HepG2 (cell line): ENCODE results near the gene B4GALT1. TPM values are rescaled to one million over a fixed set of nuclear protein-coding genes. Genes with fewer than 3 reads are reported as not detected.

Experiments
- CBX1 ChIP-seq: IDR thresholded peaks from one replicate; pipeline ENCODE4 v1.6.1; 2016; ENCODE audit warnings: antibody characterized with exemption, low read depth
- JUND ChIP-seq: sonication (generic); formaldehyde crosslinking; IDR thresholded peaks from 2 replicates; pipeline ENCODE4 v1.8.0; 2022; ENCODE audit warnings: mild to moderate bottlenecking, missing genetic modification reagents
- MLXIP ChIP-seq: sonication (generic); formaldehyde crosslinking; IDR thresholded peaks from 2 replicates; pipeline ENCODE4 v1.9.0; 2021; ENCODE audit warnings: missing genetic modification reagents, borderline replicate concordance
- SCMH1 ChIP-seq: sonication (generic); formaldehyde crosslinking; IDR thresholded peaks from 2 replicates; pipeline ENCODE4 v1.9.0; 2021; ENCODE audit warnings: missing genetic modification reagents, mild to moderate bottlenecking, borderline replicate concordance
- SNAPC4 ChIP-seq: sonication (generic); formaldehyde crosslinking; IDR thresholded peaks from 2 replicates; pipeline ENCODE4 v1.4.0; 2020; ENCODE audit warnings: mild to moderate bottlenecking, missing genetic modification reagents
- SOX13 ChIP-seq, 3 experiments: fragments of 450-650 bp in 1 of 3; sonication (generic) in 1 of 3; formaldehyde crosslinking in 1 of 3; IDR thresholded peaks in 2 of 3; conservative IDR thresholded peaks in 1 of 3; 2 replicates each; pipeline versions ENCODE4 v1.5.0 to v1.6.1; 2016 to 2020; ENCODE audit warnings: antibody characterized with exemption in 1 of 3, mild to moderate bottlenecking in 1 of 3, missing compliant biosample characterization in 1 of 3, missing genetic modification reagents in 1 of 3, moderate library complexity in 1 of 3
- SP140L ChIP-seq: sonication (generic); formaldehyde crosslinking; IDR thresholded peaks from 2 replicates; pipeline ENCODE4 v1.4.0; 2020; ENCODE audit warnings: missing genetic modification reagents, borderline replicate concordance
- TERF1 ChIP-seq: sonication (generic); formaldehyde crosslinking; IDR thresholded peaks from 2 replicates; pipeline ENCODE4 v1.8.0; 2022; ENCODE audit warnings: mild to moderate bottlenecking, missing genetic modification reagents, moderate library complexity
- TRIM22 ChIP-seq: fragments of 450-650 bp; IDR thresholded peaks from 2 replicates; pipeline ENCODE4 v1.6.1; 2017
- ZBTB14 ChIP-seq: sonication (generic); formaldehyde crosslinking; IDR thresholded peaks from 2 replicates; pipeline ENCODE4 v1.4.0; 2020; ENCODE audit warnings: missing genetic modification reagents
- ZNF567 ChIP-seq: sonication (generic); formaldehyde crosslinking; IDR thresholded peaks from 2 replicates; pipeline ENCODE4 v1.8.1; 2023; ENCODE audit warnings: mild to moderate bottlenecking, missing genetic modification reagents, borderline replicate concordance
- ZNF569 ChIP-seq: sonication (generic); formaldehyde crosslinking; IDR thresholded peaks from 2 replicates; pipeline ENCODE4 v1.5.0; 2020; ENCODE audit warnings: mild to moderate bottlenecking, missing genetic modification reagents, moderate library complexity, borderline replicate concordance
- ZNF644 ChIP-seq: IDR thresholded peaks from 2 replicates; pipeline ENCODE4 v1.6.1; 2016; ENCODE audit warnings: low read depth
- ZNF790 ChIP-seq: sonication (generic); formaldehyde crosslinking; IDR thresholded peaks from 2 replicates; pipeline ENCODE4 v1.8.0; 2022; ENCODE audit warnings: missing genetic modification reagents, mild to moderate bottlenecking, borderline replicate concordance
- ZSCAN22 ChIP-seq: sonication (generic); formaldehyde crosslinking; IDR thresholded peaks from 2 replicates; pipeline ENCODE4 v1.4.0; 2020; ENCODE audit warnings: mild to moderate bottlenecking, missing genetic modification reagents
- polyA plus RNA-seq, 8 experiments: library from polyadenylated mRNA; depleted of rRNA in 3 of 8; stranded (reverse) in 7 of 8; unstranded in 1 of 8; fragments of >200 nt; fragmentation: Illumina TruSeq in 4 of 8; extraction: Trizol in 4 of 8; gene quantifications; 2 replicates each; pipeline versions ENCODE4 v1.2.1 to v1.2.3, GENCODE V29; 2011 to 2016; ENCODE audit warnings: low read depth in 4 of 8, missing spikeins in 1 of 8, mixed read lengths in 1 of 8; ENCODE audit not compliant: insufficient read depth in 1 of 8
- total RNA-seq, 5 experiments: library from RNA; depleted of rRNA; stranded (reverse); fragments of >200 nt; fragmentation: Illumina TruSeq; extraction: Trizol; gene quantifications; 2 replicates each; pipeline ENCODE4 v1.2.3, GENCODE V29; 2016; ENCODE audit warnings: low read depth in 1 of 5

Gene B4GALT1
- total and polyA plus RNA-seq, 2 of the 13 experiments (the other 11 are each of a cell fraction or from before 2014, with no cell fraction given) = 15.7 to 33.5 TPM

GRCh38 chr9:33139421-33140228, 27.5 kb downstream of the B4GALT1 start (continued):
- no peak for TF ChIP-seq MLXIP (CRISPR knock-in tag)
- TF ChIP-seq SCMH1 (CRISPR knock-in tag) = no peak
- TF ChIP-seq ZNF790 (CRISPR knock-in tag) = no peak
- TF ChIP-seq JUND (CRISPR knock-in tag) = peak; percentile 67; the same call in 1 of the 2 replicates
- no peak for TF ChIP-seq ZNF569 (CRISPR knock-in tag)
- peak; percentile 77 for TF ChIP-seq ZNF644 (CRISPR knock-in tag)
- TF ChIP-seq SNAPC4 (CRISPR knock-in tag) = no peak
- TF ChIP-seq SP140L = 0 out of 2 replicates have a peak, but pooled peaks have one; percentile 50
- TF ChIP-seq ZSCAN22 = no peak
- no peak for TF ChIP-seq ZNF567 (CRISPR knock-in tag)
- TF ChIP-seq TRIM22 = no peak
- TF ChIP-seq TERF1 (CRISPR knock-in tag) = no peak
- TF ChIP-seq ZBTB14 (CRISPR knock-in tag) = no peak
- TF ChIP-seq CBX1 = no peak
- TF ChIP-seq SOX13 (IDR thresholded peaks at IDR 0.05) = no peak
- peak in 1 of 2 experiments; percentile 80; a peak in 2 of 4 replicates for TF ChIP-seq SOX13 (CRISPR knock-in tag; conservative IDR thresholded peaks at IDR 0.05 in 1 of 2, IDR thresholded peaks at IDR 0.05 in 1 of 2)
